DND-41 (cell line): ENCODE measurements around the gene NMUR1.

Experiments
- ATAC-seq: fragments of 200-7000 bp; cut with Tn5 transposase; 3 replicates; pipeline ENCODE4 v1.9.1; 2021; ENCODE audit warnings: low read depth; ENCODE audit not compliant: insufficient read depth
- DNase-seq: peaks from one replicate; pipeline ENCODE4 v3.0.0-alpha.2; 2020
- H2AFZ ChIP-seq: 2 replicates; pipeline ENCODE4 v1.6.0; 2012; ENCODE audit warnings: low read depth, low read length
- H3K27ac ChIP-seq: 2 replicates; pipeline ENCODE4 v1.5.1; 2012; ENCODE audit warnings: low read length, inconsistent platforms
- H3K27me3 ChIP-seq: fragments of 200-600 bp; sonication (generic); 2 replicates; pipeline ENCODE4 v1.6.0; 2012; ENCODE audit warnings: low read length, mild to moderate bottlenecking, inconsistent platforms; ENCODE audit not compliant: insufficient read depth, poor library complexity
- H3K36me3 ChIP-seq: 2 replicates; pipeline ENCODE4 v1.5.1; 2012; ENCODE audit warnings: low read length, inconsistent platforms; ENCODE audit not compliant: insufficient read depth
- H3K4me1 ChIP-seq: 2 replicates; pipeline ENCODE4 v1.5.1; 2012; ENCODE audit warnings: mild to moderate bottlenecking, low read length; ENCODE audit not compliant: insufficient read depth
- H3K4me2 ChIP-seq: 2 replicates; pipeline ENCODE4 v1.6.0; 2012; ENCODE audit warnings: mild to moderate bottlenecking, moderate library complexity, low read length, inconsistent platforms; ENCODE audit not compliant: insufficient read depth
- H3K4me3 ChIP-seq, 2 experiments: fragments of 200-600 bp in 1 of 2; shearing (Covaris generic) in 1 of 2; 2 replicates each; pipeline ENCODE4 v1.5.1; 2012 to 2016; ENCODE audit warnings: inconsistent platforms in 2 of 2, low read length in 2 of 2, mild to moderate bottlenecking in 2 of 2, low read depth in 1 of 2, moderate library complexity in 1 of 2
- H3K79me2 ChIP-seq: 2 replicates; pipeline ENCODE4 v1.6.0; 2012; ENCODE audit warnings: low read length, inconsistent platforms; ENCODE audit not compliant: insufficient read depth
- H3K9ac ChIP-seq: 2 replicates; pipeline ENCODE4 v1.6.0; 2012; ENCODE audit warnings: low read depth, mild to moderate bottlenecking, inconsistent platforms, low read length, moderate library complexity
- H3K9me3 ChIP-seq: 2 replicates; pipeline ENCODE4 v1.5.1; 2012; ENCODE audit warnings: low read length, moderate library complexity, mild to moderate bottlenecking, inconsistent platforms; ENCODE audit not compliant: insufficient read depth, severe bottlenecking
- H4K20me1 ChIP-seq: 2 replicates; pipeline ENCODE4 v1.6.0; 2012; ENCODE audit warnings: low read length; ENCODE audit not compliant: insufficient read depth
- EZH2 ChIP-seq: IDR thresholded peaks from 3 replicates; pipeline ENCODE4 v1.6.1; 2012; ENCODE audit warnings: borderline replicate concordance, low read depth, mild to moderate bottlenecking, moderate library complexity, low read length, inconsistent platforms; ENCODE audit not compliant: severe bottlenecking
- TF ChIP-seq, protein P1 (sequence below): IDR thresholded peaks from 2 replicates; pipeline ENCODE4 v1.5.1; 2012; ENCODE audit warnings: borderline replicate concordance, low read length, moderate library complexity, mild to moderate bottlenecking; ENCODE audit not compliant: poor library complexity, severe bottlenecking; ENCODE audit errors: extremely low read depth

NMUR1 gene

DNA sequence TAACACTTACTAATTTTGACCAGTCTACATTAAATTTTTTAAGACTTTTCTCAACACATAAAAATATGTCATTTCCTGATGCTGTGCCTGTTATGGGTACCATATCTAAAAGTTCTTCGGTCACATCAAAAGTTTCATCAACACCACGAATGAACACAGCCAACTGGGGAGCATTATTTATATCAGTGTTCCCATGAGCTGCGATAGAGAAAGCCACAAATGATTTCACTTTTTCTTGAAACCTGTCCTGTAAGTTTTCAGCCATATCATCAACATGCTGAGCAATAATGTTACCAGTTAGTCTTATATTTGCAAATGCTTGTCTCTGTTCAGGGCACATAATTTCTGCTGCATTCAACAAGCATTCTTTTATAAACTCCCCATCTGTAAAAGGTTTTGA lies 35.6 kb downstream of the NMUR1 start:
- TF ChIP-seq, protein P1, sequence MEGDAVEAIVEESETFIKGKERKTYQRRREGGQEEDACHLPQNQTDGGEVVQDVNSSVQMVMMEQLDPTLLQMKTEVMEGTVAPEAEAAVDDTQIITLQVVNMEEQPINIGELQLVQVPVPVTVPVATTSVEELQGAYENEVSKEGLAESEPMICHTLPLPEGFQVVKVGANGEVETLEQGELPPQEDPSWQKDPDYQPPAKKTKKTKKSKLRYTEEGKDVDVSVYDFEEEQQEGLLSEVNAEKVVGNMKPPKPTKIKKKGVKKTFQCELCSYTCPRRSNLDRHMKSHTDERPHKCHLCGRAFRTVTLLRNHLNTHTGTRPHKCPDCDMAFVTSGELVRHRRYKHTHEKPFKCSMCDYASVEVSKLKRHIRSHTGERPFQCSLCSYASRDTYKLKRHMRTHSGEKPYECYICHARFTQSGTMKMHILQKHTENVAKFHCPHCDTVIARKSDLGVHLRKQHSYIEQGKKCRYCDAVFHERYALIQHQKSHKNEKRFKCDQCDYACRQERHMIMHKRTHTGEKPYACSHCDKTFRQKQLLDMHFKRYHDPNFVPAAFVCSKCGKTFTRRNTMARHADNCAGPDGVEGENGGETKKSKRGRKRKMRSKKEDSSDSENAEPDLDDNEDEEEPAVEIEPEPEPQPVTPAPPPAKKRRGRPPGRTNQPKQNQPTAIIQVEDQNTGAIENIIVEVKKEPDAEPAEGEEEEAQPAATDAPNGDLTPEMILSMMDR: no peak
- TF ChIP-seq EZH2: no peak
- Histone ChIP-seq H3K27ac (no peak overlapping the region), H3K36me3 (no peaks in the 10 kb centered on the region), H3K4me3 (no peak overlapping the region), H3K4me2 (no peak overlapping the region), H3K79me2 (no peaks in the 10 kb centered on the region), H4K20me1 (no peaks in the 10 kb centered on the region), H3K9ac (no peak overlapping the region), H2AFZ (no peak overlapping the region), H3K27me3 (no peaks in the 10 kb centered on the region), H3K9me3 (no peaks in the 10 kb centered on the region), H3K4me1 (no peaks in the 10 kb centered on the region)
- DNase-seq (no peak), ATAC-seq (no peak)

DNA sequence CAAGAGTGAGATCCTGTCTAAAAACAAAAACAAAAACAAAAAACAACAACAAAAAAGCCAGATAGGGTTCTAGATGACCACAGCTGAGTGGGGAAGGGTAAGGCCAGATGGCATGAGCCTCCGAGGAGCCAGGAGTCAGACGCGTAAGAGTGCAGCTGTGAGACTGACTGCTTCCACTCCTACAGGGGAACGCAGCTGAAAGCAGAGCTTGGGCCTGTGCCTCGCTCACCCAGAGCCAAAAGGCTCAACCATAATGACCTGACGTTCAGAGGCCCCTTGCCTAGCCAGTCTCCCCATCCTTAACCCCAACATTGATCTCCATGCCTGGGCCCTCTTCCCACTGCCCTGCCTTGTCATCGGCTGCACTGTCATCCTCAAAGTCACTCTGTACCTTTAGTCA lies 39.4 kb downstream of the NMUR1 start:
- H3K36me3 ChIP-seq: no peaks in the 10 kb centered on the region
- H3K4me1 ChIP-seq: no peaks in the 10 kb centered on the region
- TF ChIP-seq, protein P1: no peak
- no peak for TF ChIP-seq EZH2
- ATAC-seq (no peak), DNase-seq (no peak)
- H3K79me2 ChIP-seq: no peaks in the 10 kb centered on the region
- no peak overlapping the region for H3K9ac ChIP-seq
- H3K4me3 ChIP-seq: no peak overlapping the region
- H3K27ac ChIP-seq: no peak overlapping the region
- H4K20me1 ChIP-seq: no peaks in the 10 kb centered on the region
- H2AFZ ChIP-seq: no peak overlapping the region
- no peak overlapping the region for H3K4me2 ChIP-seq
- no peaks in the 10 kb centered on the region for H3K9me3 ChIP-seq
- no peaks in the 10 kb centered on the region for H3K27me3 ChIP-seq

DNA sequence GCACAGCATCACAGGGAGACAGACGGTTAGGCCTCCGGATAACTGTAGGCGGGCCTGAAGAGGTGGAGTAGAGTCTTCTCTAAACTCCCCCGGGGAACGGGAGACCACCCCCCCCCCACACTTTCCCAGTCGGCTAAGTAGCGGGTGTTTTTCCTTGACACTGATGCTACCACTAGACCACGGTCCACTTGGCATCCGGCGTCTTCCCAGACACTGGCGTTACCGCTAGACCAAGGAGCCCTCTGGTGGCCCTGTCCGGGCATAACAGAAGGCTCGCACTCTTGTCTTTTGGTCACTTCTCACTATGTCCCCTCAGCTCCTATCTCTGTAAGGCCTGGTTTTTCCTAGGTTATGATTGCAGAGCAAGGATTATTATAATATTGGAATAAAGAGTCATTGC lies 40.3 kb downstream of the NMUR1 start:
- no peak overlapping the region for H2AFZ ChIP-seq
- H3K27me3 ChIP-seq: no peaks in the 10 kb centered on the region
- H3K9me3 ChIP-seq: no peaks in the 10 kb centered on the region
- no peaks in the 10 kb centered on the region for H3K79me2 ChIP-seq
- DNase-seq (no peak), ATAC-seq (no peak)
- H3K4me2 ChIP-seq: no peak overlapping the region
- H4K20me1 ChIP-seq: no peaks in the 10 kb centered on the region
- H3K36me3 ChIP-seq: no peaks in the 10 kb centered on the region
- H3K4me1 ChIP-seq: no peaks in the 10 kb centered on the region
- H3K27ac ChIP-seq: no peak overlapping the region
- no peak overlapping the region for H3K9ac ChIP-seq
- TF ChIP-seq, protein P1: peak; percentile 27
- no peak for TF ChIP-seq EZH2
- no peak overlapping the region for H3K4me3 ChIP-seq

DNA sequence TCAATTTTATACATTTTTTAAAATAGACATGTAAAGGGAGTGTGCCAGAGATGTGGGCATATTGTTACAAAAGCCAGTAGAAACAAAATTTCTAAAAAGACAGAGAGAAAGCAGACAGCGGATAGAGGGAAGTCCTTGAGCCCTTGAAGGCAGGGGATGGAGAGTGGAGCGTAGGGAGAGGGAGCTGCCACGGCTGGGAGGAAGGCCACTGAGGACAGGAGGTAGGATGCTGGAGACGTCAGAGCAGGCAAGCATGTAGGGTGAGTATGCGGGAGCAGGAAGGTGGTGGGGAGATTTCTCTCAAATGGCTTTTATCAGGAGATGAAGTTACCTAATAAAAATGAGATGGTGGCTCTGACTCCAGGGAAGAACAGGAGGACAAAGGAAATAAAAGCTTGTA lies 41.9 kb downstream of the NMUR1 start:
- no peak overlapping the region for H3K27ac ChIP-seq
- no peak overlapping the region for H3K4me2 ChIP-seq
- H3K4me3 ChIP-seq: no peak overlapping the region
- H3K9me3 ChIP-seq: no peaks in the 10 kb centered on the region
- H3K79me2 ChIP-seq: no peaks in the 10 kb centered on the region
- no peak overlapping the region for H3K9ac ChIP-seq
- TF ChIP-seq EZH2: no peak
- ATAC-seq (no peak), DNase-seq (no peak)
- no peak overlapping the region for H2AFZ ChIP-seq
- H3K36me3 ChIP-seq: no peaks in the 10 kb centered on the region
- H3K27me3 ChIP-seq: no peaks in the 10 kb centered on the region
- H4K20me1 ChIP-seq: no peaks in the 10 kb centered on the region
- no peaks in the 10 kb centered on the region for H3K4me1 ChIP-seq
